Activated CD4-positive, alpha-beta T cell treated with anti-CD3 and anti-CD28 coated beads for 4 hours (primary cell): ENCODE results near the gene ROBO4.

ENCODE experiments used
- DNase-seq, 2 donors: peaks; one replicate each; pipeline ENCODE4 v3.0.0-alpha.2; 2020

Gene ROBO4

DNA sequence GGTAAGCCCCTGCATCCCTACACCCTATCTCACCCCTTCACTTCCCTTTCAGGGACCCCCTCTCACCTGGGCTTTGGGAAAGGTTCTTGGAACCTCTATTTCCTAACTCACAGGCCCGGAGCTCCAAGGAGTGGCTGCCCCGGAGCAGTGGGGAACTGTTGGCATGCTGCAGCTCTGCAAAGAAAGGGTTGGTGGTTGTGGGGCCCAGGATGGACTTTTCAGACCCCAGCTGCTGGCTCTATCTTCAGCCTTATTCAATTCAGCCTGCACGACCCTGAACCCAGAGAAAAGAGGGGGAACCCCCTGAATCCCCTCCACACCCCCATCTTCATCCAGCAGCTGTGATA is 10.0 kb downstream of the ROBO4 start:
- DNase-seq: no peak

DNA sequence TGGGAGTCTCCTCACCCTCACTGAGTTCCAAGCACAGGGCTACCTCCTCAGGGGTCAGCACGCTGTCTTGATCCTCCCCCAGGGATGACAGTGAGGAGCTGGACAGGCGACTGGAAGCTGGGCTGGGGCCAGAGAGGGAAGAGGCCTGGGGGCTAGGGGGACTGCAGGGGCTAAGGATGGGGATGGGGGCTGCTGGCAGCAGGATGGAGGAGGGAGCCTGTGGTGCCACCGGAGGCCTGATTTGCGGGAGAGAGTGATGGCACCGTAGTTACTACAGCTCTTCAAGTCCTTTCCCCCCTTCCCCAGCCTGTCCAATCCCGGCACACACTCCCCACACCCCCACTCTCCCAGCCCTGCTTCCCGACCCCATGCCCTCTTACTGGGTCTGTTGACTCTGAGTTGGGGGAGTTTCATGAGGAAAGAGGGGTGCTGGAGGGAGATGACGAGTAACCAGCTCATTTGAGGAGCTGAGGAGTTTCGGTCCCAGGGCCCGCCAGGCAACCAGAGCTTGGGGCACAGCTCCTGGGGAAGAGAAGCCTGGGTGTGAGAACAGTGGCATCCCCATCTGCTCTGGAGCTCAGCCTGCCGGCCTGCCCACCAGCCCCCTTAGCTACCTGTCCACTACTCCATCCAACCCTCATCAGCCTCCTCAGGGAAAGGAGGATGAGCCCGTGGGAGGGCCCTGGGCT is 10.5 kb downstream of the ROBO4 start:
- DNase-seq: no peak

DNA sequence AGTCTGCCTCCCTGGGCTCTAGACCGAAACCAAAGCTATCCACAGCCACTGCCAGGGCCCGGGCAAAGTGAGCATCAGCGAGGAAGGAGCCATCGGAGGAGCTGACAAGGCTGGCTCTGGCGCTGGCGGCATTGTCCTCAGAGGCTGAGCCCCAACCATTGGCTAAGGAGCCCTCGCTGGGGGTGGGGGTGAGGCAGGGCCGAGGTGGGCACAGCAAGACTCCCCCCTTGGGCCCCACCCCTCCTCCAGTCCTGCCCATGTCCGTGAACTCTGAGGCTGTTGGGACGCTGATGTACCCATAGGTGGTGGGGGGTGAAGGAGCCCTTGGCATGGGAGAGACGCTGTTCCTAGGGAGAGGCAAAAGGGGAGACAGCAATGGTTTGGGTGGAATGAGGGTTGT is 11.2 kb downstream of the ROBO4 start:
- no peak for DNase-seq

DNA sequence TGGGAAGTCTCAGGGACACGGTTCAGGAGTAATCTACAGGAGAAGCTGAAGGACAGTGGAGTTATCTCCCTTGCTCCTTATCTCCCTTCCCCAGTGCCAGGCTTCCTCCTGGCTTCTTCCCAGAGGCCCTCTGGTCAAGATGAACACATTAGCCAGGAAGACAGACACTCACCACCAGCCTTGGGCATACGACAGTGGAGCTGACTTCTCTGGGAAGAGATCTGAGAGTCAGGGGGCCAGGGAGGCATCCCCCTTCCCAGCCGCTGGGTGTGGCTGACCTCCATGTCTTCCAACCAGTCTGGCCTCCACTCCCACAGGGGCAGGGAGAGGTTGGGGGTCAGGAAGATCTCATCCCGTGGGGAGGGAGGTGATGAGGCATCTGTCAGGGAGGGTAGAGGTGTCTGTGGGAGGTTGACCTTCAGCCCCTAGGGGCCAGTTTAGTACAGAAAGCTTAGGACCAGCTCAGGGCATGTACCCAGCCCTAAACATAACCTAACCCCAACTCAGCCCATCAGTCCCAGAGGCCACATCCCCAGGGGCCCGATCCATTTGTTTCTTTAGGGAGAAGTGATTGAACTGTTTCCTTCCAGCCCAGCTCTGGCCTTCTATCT is 12.7 kb downstream of the ROBO4 start:
- no peak for DNase-seq

DNA sequence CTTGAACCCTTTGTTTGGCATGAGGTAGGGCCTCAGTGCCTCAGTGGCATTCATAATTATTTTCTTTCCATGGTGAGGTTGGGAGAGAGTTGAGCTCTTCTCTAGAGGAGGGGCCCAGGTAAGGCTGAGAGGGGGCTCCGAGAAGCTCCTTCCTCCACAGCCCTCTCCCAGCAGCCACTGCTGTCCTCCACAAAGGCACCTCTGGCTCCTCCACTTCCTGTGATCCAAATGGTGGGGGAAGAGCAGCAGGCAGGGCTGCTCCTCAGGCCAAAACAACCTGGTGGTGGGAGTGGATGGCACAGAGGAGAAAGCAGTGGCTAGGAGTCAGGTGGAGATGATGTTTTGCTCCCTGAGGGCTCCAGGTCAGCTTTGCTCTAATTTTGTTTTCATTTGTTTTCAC is 13.3 kb downstream of the ROBO4 start:
- no peak for DNase-seq

DNA sequence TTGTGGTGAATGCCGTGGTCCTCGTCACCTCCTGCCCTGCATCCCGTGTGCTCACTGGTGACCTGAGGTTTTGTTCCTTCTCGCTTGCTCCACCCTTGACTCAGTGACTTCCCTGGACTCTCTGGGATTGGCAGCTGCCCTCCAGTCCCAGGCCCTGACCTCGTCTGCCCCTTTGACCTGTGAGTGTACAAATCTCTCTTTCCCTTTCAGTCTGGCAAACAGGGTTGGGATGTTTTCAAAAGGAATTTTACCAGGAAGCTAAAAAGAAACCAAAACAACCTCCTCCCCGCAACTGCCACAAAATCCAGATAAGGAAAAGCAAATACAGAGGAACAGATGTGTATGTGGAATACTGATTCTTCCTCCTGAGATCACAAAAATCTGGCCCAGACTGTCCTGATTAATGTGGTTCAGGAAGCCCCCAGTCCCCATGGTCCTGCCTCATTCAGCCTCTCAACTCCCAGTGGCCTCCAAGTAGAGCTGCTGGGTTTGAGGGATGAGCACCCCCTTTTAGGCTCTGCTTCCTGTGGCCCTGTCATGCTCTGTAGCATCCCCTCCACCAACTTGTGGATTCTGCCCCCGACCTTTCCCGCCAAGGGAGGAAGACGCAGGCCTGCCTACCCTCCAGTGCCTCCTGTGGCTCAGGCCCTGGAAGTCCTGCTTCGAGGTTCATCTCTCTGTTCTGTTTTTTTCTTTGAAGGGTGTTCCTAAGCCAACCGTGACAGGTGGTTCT is 15.2 kb downstream of the ROBO4 start:
- DNase-seq: no peak

DNA sequence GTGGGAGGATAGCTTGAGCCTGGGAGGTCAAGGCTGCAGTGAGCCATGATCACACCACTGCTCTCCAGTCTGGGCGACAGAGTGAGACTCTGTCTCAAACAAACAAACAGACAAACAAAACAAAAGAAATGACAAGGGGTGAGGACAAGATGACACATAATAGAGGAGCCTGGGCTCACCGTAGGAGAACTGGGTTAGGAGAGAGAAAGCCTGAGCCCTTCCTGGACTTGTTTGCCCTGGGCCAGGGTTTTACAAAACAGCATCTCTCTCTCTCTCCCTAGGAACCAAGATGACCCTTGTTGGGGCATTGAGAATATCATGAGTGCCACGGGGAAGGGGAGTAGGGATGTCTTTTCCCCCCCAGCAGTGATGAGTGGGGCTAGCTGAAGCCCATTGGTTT is 16.7 kb downstream of the ROBO4 start:
- no peak for DNase-seq

DNA sequence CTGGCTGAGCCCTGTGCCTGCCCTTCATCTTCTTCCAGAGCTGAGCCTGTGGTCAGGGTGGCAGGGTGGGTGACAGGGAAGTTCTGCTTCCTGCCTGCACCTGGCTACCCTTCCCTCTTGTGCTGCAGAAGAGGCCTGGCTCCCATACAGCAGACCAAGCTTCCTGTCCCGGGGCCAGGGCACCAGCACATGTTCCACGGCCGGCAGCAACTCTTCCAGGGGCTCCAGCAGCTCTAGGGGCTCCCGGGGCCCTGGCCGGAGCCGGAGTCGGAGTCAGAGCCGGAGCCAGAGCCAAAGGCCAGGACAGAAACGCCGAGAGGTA is 17.4 kb downstream of the ROBO4 start:
- no peak for DNase-seq

DNA sequence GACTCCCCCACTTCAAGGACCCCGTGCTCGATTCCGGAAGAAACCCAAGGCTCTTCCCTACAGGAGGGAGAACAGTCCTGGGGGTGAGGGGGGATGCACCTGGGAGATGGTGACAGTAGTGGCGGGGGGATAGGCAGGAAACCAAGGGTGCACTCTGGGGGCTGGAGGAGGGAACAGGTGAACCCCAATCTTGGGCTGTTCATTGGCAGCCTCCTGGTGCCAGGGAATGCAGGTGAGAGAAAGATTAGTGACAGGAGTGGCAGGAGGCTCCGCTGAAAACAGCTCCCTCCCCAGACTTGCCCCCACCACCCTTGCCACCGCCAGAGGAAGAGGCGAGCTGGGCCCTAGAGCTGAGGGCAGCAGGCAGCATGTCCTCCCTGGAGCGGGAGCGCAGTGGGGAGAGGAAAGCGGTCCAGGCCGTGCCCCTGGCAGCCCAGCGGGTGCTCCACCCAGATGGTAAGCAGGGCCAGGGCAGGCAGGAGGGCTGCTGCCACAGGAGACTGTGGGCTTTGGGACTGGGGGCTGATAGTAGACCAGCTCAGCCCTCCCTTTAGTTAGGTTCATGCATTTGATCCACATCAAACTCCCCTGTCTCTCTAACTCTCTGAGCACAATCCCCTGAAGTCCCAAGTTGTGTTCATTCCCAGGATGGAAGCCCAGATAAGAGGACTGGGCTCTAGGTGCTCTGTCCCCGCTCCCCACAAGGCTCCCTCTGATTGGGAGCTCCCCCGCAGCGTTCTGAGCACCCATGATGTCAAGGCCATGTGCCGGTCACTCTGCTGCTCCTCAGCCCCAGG is 18.0 kb downstream of the ROBO4 start:
- DNase-seq: no peak

DNA sequence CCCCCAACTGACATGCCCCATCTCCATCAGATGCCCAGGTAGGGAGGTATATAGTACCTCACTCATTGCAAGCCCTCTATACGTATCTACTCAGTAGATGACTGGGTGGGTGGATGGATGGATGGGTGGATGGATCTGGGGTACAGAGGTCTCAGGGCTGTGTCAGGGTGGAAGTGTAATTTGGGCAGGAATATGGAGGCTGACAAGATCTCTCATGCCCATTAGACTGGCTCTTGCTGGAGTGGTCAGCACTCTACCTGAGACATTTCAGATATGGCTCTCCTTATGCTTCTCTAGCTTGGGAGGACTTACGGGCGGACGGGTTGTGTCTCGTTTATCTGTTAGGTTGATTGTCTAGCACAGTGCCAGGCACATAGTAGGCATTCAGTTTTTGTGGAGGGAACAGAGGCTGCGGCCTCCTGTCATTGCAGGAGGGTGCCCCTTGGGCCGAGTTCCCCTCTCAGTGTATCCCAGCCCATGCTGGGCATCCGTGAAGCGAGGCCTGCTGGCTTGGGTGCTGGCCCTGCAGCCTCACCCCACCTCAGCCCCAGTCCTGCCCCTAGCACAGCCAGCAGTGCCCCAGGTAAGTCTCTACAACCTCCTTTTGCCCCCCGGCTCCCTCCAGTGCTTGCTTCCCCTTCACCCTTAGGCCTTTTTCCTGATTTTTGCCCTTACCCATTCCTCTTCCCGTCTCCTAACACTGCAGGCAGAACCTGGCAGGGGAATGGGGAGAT is 18.7 kb downstream of the ROBO4 start:
- no peak for DNase-seq

DNA sequence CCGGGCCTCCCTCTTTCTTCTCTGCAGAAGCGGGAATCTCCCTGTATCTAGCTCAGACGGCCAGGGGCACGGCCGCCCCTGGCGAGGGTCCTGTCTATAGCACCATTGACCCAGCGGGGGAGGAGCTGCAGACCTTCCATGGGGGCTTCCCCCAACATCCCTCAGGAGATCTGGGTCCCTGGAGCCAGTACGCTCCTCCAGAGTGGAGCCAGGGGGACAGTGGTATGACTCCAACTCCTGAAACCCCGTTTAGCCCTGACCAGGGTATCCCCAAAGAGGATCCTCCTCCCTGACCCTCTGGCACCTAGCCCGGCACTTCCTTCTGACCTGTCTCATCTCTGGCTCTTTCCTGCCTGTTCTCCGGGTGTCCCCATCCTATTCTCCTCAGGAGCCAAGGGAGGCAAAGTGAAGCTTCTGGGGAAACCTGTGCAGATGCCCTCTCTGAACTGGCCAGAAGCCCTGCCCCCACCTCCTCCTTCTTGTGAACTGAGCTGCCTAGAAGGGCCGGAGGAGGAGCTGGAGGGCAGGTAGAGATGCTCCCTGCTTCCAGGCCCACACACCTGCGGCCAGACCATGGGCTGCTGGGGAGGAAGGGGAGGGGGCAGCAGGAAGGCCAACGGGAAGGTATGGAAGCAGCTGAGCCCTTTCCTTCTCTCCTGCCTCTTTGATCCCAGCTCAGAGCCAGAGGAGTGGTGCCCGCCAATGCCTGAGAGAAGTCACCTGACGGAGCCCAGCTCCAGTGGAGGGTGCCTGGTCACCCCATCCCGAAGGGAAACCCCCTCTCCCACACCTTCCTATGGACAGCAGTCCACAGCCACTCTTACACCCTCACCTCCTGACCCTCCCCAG is 19.5 kb downstream of the ROBO4 start:
- no peak for DNase-seq

DNA sequence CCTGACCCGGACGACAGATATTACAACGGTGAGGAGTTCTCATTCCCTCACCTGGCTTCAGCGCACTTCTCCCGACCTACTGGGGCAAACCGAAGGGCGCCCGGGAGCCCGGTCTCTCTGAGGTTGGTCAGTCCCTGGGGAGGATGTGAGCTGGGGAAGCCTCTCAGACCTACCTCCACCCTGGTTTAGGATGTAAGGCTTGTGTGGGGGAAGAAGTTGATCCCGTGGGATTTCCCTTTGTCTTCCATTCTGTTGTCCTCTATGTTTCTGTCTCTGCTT is 20.1 kb downstream of the ROBO4 start:
- no peak for DNase-seq

DNA sequence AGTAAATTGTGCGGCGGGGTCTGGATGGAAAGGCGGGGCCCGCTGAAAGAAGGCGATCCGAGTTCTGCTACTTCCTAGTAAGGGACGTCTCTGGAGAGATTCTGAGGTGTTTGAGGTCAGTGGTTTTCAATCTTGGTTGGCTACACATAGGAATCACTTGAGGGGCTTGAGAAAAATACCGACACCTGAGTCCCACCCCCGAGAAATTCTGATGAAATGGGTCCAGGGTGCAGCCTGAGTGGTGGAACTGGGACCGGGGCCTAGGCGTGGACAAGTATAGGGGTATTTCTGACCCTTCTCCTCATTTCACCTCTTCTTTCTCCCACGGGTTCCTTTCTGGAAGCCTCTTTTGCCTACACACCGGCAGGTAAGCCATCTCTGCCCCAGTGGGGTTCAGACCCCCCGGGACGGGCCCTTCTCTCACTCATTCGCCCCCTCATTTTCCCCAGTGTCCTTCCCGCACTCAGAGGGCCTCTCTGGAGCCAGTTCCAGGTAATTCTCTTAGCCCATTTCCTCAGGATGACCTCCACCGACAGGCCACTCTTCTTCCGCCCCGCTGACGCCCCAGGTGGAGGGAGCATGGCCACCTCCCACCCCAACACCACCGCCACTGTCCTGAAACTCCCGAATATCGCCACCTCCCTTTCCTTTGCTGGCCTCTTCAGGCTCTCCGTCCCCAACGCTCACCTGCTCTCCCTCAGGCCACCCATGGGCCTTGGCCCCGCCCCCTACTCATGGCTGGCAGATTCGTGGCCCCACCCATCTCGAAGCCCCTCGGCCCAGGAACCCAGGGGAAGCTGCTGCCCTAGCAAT is 20.6 kb downstream of the ROBO4 start:
- no peak for DNase-seq

DNA sequence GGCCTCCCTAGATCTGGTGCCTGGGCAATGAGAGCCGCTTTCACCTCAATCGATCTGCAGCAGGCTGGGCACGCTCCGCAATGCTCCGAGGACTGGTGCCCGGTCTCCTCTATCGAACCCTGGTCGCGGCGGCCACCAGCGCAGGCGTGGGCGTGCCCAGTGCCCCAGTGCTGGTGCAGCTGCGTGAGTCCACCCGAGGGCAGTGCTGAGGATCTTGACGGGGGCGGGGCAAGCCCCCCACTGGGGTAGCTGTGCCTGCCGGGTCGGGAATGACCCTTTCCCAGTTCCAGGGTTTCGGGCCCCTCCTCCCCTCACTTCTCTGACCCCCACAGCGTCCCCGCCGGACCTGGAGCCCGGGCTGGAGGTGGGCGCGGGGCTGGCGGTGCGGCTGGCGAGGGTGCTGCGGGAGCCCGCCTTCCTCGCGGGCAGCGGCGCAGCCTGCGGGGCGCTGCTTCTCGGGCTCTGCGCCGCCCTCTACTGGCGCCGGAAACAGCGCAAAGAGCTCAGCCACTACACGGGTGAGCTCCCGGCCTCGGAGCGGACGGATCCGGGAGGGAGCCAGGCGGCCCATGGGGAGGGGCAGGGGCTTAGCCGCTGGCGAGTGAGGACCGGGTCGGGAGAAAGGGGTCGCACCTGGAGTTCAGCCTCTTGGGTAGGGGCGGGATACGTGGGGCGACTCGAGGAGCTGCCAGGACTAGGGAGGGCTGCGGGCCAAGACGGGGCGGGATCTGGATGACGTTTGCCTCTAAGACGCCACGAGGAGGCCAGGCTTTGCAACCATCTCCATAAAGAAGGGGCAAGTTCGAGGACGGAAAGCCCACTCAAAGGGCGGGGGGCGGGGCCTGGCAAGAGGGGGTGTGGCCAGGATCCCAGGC is 21.5 kb downstream of the ROBO4 start:
- DNase-seq: peak; percentile 72 to 77

DNA sequence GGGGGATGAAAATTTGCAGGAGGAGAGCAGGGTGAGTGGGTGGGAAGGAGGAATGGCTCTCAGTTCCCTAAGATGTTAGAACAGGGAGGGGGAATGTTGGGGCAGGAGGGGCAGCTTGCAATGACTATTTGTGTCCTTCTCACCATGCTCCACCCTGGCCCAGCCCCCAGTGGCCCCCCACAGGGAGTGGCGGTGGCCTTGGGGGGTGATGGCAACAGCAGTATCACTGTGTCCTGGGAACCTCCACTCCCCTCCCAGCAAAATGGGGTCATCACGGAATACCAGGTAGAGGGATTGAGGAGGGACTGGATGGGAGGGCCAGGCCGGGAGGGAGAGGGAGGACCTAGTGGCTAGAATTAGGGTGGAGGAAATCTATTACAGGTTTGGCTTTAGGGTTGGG is 22.3 kb downstream of the ROBO4 start:
- DNase-seq: no peak

DNA sequence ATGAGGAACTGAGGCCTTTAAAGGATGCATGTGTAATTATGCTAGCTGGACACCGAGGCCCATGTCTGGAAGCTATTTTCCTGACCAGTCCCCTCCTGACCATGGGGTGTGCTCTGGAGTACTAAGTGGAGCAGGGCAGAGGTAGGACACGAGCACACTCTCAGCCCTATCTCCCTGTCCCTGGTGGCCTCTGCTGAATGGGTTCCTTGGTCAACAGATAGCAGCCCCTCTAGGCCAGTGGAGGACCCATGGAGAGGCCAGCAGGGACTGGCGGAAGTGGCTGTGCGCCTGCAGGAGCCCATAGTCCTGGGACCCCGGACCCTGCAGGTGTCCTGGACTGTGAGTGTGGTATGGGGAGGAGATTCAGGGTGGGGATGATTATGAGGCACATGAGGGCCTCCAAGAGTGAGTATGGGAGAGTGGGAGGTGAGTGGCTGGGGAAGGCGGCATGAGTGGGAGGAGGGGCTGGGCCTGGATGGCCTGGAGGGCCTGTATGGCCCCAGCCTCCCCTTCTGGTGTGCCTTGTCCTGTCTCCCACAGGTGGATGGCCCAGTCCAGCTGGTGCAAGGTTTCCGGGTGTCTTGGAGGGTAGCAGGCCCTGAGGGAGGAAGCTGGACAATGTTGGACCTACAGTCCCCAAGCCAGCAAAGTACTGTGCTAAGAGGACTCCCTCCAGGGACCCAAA is 23.0 kb downstream of the ROBO4 start:
- no peak for DNase-seq

DNA sequence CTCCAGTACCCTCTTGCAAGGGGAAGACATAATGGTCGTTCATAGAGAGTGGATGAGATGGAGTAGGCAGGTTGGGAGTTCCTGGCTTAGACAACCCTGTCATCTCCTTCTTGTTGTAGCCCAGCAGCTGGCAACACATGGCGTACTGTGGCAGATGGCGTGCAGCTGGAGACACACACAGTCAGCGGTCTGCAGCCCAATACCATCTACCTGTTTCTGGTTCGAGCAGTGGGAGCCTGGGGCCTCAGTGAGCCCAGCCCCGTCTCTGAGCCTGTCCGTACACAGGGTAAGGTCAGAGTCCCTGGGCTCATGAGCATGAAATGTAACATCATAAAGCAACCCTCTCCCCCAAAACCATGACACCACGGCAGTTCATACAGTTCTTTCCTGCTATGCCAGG is 23.7 kb downstream of the ROBO4 start:
- no peak for DNase-seq

DNA sequence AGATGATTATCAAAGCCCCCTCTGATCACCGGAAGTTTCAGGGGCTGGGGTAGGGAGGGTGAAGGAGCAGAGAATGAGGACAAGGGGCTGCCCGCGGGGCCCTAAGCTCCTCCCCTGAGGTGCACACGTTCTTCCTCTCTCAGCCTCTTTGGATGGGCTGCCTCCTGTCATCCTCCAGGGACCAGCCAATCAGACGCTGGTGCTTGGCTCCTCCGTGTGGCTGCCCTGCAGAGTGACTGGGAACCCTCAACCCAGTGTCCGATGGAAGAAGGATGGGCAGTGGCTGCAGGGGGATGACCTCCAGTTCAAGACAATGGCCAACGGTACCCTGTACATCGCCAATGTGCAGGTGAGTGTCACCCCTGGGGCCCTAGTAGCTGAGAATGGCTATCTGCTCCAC is 24.9 kb downstream of the ROBO4 start:
- DNase-seq: no peak

DNA sequence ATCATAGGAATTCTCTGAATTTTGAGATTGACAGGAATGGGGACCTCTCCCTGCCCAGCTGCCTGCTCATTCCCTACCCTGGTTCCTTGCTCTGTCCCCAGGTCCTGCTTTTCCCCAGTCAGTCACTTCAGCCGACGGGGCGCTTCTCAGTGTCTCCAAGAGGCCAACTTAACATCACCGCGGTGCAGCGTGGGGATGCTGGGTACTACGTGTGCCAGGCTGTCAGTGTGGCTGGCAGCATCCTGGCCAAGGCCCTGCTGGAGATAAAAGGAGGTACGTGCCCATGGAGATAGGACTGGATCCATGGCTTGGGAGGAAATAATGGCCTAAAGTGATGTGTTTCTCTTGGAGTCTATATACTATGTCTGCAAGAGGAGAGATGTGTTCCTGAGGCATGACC is 25.4 kb downstream of the ROBO4 start:
- DNase-seq: no peak

DNA sequence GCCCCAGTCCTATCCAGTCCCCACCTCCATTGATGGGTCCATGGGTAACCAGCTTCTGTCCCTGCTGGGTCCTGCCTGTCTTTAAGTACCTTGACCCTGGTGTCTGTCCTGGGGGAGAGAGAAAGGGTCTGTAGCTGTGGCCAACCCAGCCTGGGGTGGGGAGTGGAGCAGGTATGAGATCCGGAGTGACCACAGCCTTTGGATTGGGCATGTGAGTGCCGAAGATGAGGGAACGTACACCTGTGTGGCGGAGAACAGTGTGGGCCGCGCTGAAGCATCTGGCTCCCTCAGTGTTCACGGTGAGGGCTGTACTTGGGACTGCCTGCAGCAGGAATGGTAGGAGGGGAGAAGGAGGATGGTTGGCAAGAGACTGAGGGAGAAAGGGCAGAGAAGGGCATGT is 27.2 kb downstream of the ROBO4 start:
- no peak for DNase-seq
